ENCODE measurements around the gene AP4E1. TPM values are rescaled to one million over a fixed set of nuclear protein-coding genes. Genes with fewer than 3 reads are reported as not detected.

AP4E1 gene
- total and polyA plus RNA-seq, 2 of the 8 experiments (the other 6 are each of a cell fraction or from before 2014, with no cell fraction given): 1.4 to 10.9 TPM

DNA sequence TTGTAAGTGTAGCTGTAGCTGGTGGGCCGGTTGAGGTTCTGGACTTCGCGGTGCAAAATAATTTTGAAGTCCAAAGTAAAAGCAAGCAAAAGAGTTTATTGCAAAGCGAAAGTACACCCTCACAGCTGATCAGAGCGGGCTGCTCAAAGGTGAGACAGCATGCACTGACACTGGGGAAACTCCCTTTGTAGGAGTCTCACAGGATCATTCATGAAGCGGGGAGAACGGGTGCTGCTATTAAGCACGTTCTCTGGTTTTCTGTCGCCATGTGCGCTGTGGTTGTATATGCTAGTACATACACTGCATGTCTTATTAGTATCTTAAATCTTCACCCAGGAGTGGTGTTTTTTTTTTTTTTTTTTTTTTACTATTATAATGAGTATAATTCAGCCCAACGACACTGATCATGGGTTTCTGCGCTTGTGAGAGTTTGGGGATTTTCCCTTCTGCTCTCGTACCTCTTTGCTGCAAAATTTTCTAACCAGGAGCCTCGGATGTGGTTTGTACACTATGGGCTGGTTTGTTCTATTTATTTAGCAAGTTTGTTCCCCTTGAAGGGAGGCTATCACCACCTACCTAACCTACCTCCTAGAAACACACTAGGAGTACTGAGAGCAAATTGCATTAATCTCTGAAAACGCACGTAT lies 1.4 kb upstream of the AP4E1 start (continued):
- TF ChIP-seq SAP30 (IDR thresholded peaks at IDR 0.05; ENCODE audit: insufficient read depth, insufficient replicate concordance, low read length) (no peak), SRF (IDR thresholded peaks at IDR 0.05; ENCODE audit: low read depth, low read length) (no peak), SUZ12 (IDR thresholded peaks at IDR 0.05; ENCODE audit: low read length) (no peak), SP2 (IDR thresholded peaks at IDR 0.05; ENCODE audit: low read length) (no peak), CBX5 (IDR thresholded peaks at IDR 0.05; ENCODE audit: low read depth, low read length) (no peak), SIX5 (IDR thresholded peaks at IDR 0.05; ENCODE audit: low read depth, low read length) (no peak), SIRT6 (IDR thresholded peaks at IDR 0.05; ENCODE audit: low read length) (no peak), EP300 (IDR thresholded peaks at IDR 0.05; ENCODE audit: borderline replicate concordance in 1 of 2, low read depth in 2 of 2, low read length in 2 of 2) (no peak), JUND (IDR thresholded peaks at IDR 0.05; ENCODE audit: low read length) (no peak)
- TF ChIP-seq, protein P1, sequence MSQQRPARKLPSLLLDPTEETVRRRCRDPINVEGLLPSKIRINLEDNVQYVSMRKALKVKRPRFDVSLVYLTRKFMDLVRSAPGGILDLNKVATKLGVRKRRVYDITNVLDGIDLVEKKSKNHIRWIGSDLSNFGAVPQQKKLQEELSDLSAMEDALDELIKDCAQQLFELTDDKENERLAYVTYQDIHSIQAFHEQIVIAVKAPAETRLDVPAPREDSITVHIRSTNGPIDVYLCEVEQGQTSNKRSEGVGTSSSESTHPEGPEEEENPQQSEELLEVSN (IDR thresholded peaks at IDR 0.05): no peak
